AG10803 (cell line): ENCODE measurements around the gene ACVR1C.
A peak's percentile ranks its signal among the peaks of the same experiment; 100 is the strongest.

Experiments
- DNase-seq: peaks from one replicate; pipeline ENCODE4 v3.0.0; 2010; ENCODE audit warnings: low read depth
- H3K4me3 ChIP-seq: 2 replicates; pipeline ENCODE4 v1.5.1; 2011; ENCODE audit warnings: mild to moderate bottlenecking, low read length, control low read depth
- CTCF ChIP-seq: conservative IDR thresholded peaks from 2 replicates; pipeline ENCODE4 v1.5.1; 2011; ENCODE audit warnings: mild to moderate bottlenecking, low read length, control low read depth, inconsistent platforms

The ACVR1C gene

DNA sequence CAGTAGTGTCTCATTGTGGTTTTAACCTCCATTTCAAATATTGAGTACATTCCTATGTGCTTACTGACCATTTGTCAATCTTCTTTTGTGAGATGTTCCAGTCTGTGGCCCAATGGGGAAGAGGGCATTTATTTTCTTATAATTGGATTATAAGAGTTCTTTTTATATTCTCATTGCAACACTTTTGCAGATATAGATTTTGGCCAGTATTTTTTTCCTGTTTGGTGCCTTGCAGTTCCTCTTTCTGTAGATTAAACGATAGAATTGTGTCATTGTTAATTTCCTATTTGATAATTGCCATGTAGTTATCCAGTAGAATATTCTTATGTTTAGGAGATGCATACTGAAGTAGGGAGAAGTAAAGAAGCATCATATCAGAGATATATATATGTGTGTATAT, 128.3 kb downstream of the ACVR1C start:
- no peak for DNase-seq
- no peak overlapping the region for H3K4me3 ChIP-seq
- TF ChIP-seq CTCF = no peak

DNA sequence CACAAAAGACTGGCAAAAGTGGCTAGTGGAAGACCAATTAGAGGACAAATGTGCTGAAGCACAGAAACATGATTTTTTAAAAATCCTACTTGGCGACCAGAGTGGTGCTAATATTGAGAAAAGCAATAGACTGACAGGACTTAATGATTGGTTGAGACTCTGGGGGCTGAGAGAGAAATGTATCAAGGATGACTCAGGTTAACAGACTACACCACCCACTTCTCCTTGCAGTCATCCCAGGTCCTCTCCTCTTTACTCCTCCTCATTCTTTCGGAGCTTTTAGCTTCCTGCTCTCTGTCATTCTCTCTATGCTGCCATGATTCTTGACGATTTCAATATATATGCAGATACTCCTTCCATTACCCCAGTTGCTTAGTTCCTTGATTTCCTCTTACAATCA, 130.2 kb downstream of the ACVR1C start:
- no peak for DNase-seq
- no peak for TF ChIP-seq CTCF
- H3K4me3 ChIP-seq = no peak overlapping the region

DNA sequence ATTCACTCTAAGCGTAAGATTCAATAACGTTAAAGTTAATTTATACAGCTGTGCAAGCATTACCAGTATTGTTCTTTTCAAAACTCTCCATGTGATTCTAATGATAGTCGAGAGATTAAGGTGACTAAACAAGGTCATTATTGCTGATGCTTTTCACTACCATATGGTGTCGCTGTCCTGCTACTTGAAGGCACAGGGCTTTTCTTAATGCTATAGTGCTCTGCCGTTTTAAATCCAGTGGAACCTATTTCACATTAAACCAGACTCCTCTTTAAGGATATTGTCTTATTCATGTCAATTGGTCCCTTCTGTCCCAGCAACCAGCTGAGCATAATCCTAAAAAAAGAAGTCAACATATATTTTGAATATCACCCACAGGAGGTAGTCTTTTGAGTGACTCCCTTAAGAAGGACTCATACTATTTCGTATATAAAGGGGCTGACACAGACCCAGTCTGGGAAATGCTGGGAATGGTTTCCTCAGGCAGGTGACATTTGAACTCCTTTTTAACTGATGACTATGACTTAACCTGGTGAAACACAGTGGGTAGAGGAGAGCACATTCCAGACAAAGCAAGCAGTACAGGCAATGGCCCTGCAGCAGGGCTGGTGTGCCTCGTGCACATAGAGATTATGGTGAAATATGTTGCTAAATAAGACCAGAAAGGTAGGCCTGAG, 130.9 kb downstream of the ACVR1C start:
- H3K4me3 ChIP-seq = no peak overlapping the region
- peak; percentile 56 for DNase-seq
- TF ChIP-seq CTCF = peak; percentile 83

- peak; percentile 65 for DNase-seq
These were observed 136.4 kb downstream of the ACVR1C start for GRCh38 chr2:157492189-157492773.

GRCh38 chr2:157489983-157490382, 138.7 kb downstream of the ACVR1C start:
- DNase-seq = no peak
- no peak for TF ChIP-seq CTCF
- H3K4me3 ChIP-seq = no peak overlapping the region

More at GRCh38 chr2:157492189-157492773, 136.4 kb downstream of the ACVR1C start:
- H3K4me3 ChIP-seq = no peak overlapping the region
- peak; percentile 79 for TF ChIP-seq CTCF

- TF ChIP-seq CTCF = no peak
- H3K4me3 ChIP-seq = no peak overlapping the region
- DNase-seq = no peak
These were observed 139.8 kb downstream of the ACVR1C start for GRCh38 chr2:157488877-157489276.

DNA sequence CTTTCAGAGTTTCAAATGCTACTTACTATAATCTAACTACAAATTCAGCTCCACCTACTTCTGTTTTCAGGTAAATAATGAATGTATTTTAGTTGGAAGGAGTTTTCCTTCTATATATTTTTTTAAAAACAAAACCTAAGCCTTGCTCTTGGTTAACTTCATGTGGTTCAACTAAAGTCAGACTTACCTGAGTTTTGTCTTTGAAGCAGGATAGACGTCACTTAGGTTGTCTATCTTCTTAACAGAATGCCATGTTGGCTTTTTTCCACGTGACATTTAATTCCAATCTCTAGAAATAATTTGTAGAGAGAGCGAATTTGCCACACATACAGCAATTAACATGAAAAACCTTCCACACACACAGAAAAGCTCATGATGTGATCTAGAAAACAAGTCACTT, 140.9 kb downstream of the ACVR1C start:
- no peak for TF ChIP-seq CTCF

More for the DNA sequence above, 140.9 kb downstream of the ACVR1C start:
- H3K4me3 ChIP-seq = no peak overlapping the region
- DNase-seq = no peak
